Measurements from ENCODE around the gene DHTKD1. TPM values are rescaled to one million over a fixed set of nuclear protein-coding genes. Genes with fewer than 3 reads are reported as not detected.

DHTKD1 gene
- total RNA-seq, 1 donor from 2014 or later: 25.4 TPM

GRCh38 chr10:12140038-12140437 lies 71.3 kb downstream of the DHTKD1 start:
- no peak for TF ChIP-seq CTCF (conservative IDR thresholded peaks at IDR 0.05; ENCODE audit: low read depth, low read length)
- no peak overlapping the region for H3K4me3 ChIP-seq (ENCODE audit: low read depth, low read length)
- DNase-seq (ENCODE audit: low read depth): no peak

GRCh38 chr10:12144538-12144937 lies 75.8 kb downstream of the DHTKD1 start:
- DNase-seq (ENCODE audit: low read depth): no peak
- no peak overlapping the region for H3K4me3 ChIP-seq (ENCODE audit: low read depth, low read length)
- TF ChIP-seq CTCF (conservative IDR thresholded peaks at IDR 0.05; ENCODE audit: low read depth, low read length): no peak

GRCh38 chr10:12150163-12150562 lies 81.4 kb downstream of the DHTKD1 start:
- TF ChIP-seq CTCF (conservative IDR thresholded peaks at IDR 0.05; ENCODE audit: low read depth, low read length): no peak
- no peak for DNase-seq (ENCODE audit: low read depth)
- H3K4me3 ChIP-seq (ENCODE audit: low read depth, low read length): no peak overlapping the region

GRCh38 chr10:12154516-12154915 lies 85.8 kb downstream of the DHTKD1 start:
- no peak overlapping the region for H3K4me3 ChIP-seq (ENCODE audit: low read depth, low read length)
- no peak for DNase-seq (ENCODE audit: low read depth)
- no peak for TF ChIP-seq CTCF (conservative IDR thresholded peaks at IDR 0.05; ENCODE audit: low read depth, low read length)

GRCh38 chr10:12156367-12157123 lies 87.8 kb downstream of the DHTKD1 start:
- no peak for TF ChIP-seq CTCF (conservative IDR thresholded peaks at IDR 0.05; ENCODE audit: low read depth, low read length)
- H3K4me3 ChIP-seq (ENCODE audit: low read depth, low read length): no peak overlapping the region
- DNase-seq (ENCODE audit: low read depth): no peak

GRCh38 chr10:12158111-12158510 lies 89.4 kb downstream of the DHTKD1 start:
- no peak for DNase-seq (ENCODE audit: low read depth)
- no peak for TF ChIP-seq CTCF (conservative IDR thresholded peaks at IDR 0.05; ENCODE audit: low read depth, low read length)
- no peak overlapping the region for H3K4me3 ChIP-seq (ENCODE audit: low read depth, low read length)

GRCh38 chr10:12160664-12161063 lies 91.9 kb downstream of the DHTKD1 start:
- TF ChIP-seq CTCF (conservative IDR thresholded peaks at IDR 0.05; ENCODE audit: low read depth, low read length): no peak
- no peak overlapping the region for H3K4me3 ChIP-seq (ENCODE audit: low read depth, low read length)
- DNase-seq (ENCODE audit: low read depth): no peak

Data from epithelial cell of proximal tubule (primary cell).